ENCODE measurements around the gene SHKBP1. TPM values are rescaled to one million over a fixed set of nuclear protein-coding genes. Genes with fewer than 3 reads are reported as not detected.
"Not testable (repeated sequence)": the region's sequence is repeated elsewhere in the genome, so short reads cannot be mapped to it uniquely, and the experiment has no call there.

SHKBP1 gene
- total RNA-seq, 1 donor from 2014 or later: 192 TPM

- H3K4me3 ChIP-seq: no peak overlapping the region
- no peak for DNase-seq (ENCODE audit: low spot score in 2 of 2)
- no peaks in the 10 kb centered on the region for H3K4me1 ChIP-seq
- H3K27me3 ChIP-seq: no peaks in the 10 kb centered on the region
- no peaks in the 10 kb centered on the region for H3K9me3 ChIP-seq
- no peak for TF ChIP-seq CTCF (IDR thresholded peaks at IDR 0.05)
- H3K27ac ChIP-seq: no peak overlapping the region
- intact Hi-C loops (cut with DNase I): no loop called here
- peaks cover 29 to 41% of the 10 kb centered on the region in 2 donors for H3K36me3 ChIP-seq
These were observed 11.6 kb downstream of the SHKBP1 start for GRCh38 chr19:40588110-40588854.

GRCh38 chr19:40588926-40589569 is 12.4 kb downstream of the SHKBP1 start:
- Histone ChIP-seq H3K4me1 (no peaks in the 10 kb centered on the region), H3K36me3 (peaks cover 21 to 36% of the 10 kb centered on the region in 2 donors)
- intact Hi-C loops (cut with DNase I): no loop called here

GRCh38 chr19:40589591-40590429 is 13.1 kb downstream of the SHKBP1 start:
- H3K36me3 ChIP-seq: peaks cover 20 to 32% of the 10 kb centered on the region in 2 donors
- no peak for TF ChIP-seq CTCF (IDR thresholded peaks at IDR 0.05)
- no peak overlapping the region for H3K4me3 ChIP-seq
- no peak overlapping the region for H3K27ac ChIP-seq
- no peaks in the 10 kb centered on the region for H3K9me3 ChIP-seq
- intact Hi-C loops (cut with DNase I): loop anchor here (10.0 kb wide), 1 partner anchor 285 kb away; no protein-coding TSS in a partner anchor
- H3K4me1 ChIP-seq: no peaks in the 10 kb centered on the region
- DNase-seq (ENCODE audit: low spot score in 2 of 2): no peak
- H3K27me3 ChIP-seq: no peaks in the 10 kb centered on the region

More at GRCh38 chr19:40588926-40589569, 12.4 kb downstream of the SHKBP1 start:
- Histone ChIP-seq H3K27me3 (no peaks in the 10 kb centered on the region), H3K4me3 (no peak overlapping the region), H3K27ac (no peak overlapping the region), H3K9me3 (no peaks in the 10 kb centered on the region)
- no peak for TF ChIP-seq CTCF (IDR thresholded peaks at IDR 0.05)
- no peak for DNase-seq (ENCODE audit: low spot score in 2 of 2)

- Histone ChIP-seq H3K27me3 (no peaks in the 10 kb centered on the region), H3K27ac (no peak overlapping the region), H3K4me3 (no peak overlapping the region), H3K9me3 (no peaks in the 10 kb centered on the region), H3K36me3 (peaks cover 20 to 23% of the 10 kb centered on the region in 2 donors), H3K4me1 (no peaks in the 10 kb centered on the region)
- no peak for TF ChIP-seq CTCF (IDR thresholded peaks at IDR 0.05)
- intact Hi-C loops (cut with DNase I): loop anchor here (10.0 kb wide), 1 partner anchor 286 kb away; no protein-coding TSS in a partner anchor
- DNase-seq (ENCODE audit: low spot score in 2 of 2): no peak
These were observed 14.0 kb downstream of the SHKBP1 start for GRCh38 chr19:40590464-40591265.

GRCh38 chr19:40591724-40592123 is 15.1 kb downstream of the SHKBP1 start:
- not testable (repeated sequence) for H3K4me1 ChIP-seq
- intact Hi-C loops (cut with DNase I): loop anchor here (10.0 kb wide), 1 partner anchor 287 kb away; no protein-coding TSS in a partner anchor
- peaks cover 14 to 20% of the 10 kb centered on the region in 2 donors for H3K36me3 ChIP-seq

More at GRCh38 chr19:40591724-40592123, 15.1 kb downstream of the SHKBP1 start:
- not testable (repeated sequence) for H3K4me3 ChIP-seq; H3K27ac ChIP-seq; H3K27me3 ChIP-seq; H3K9me3 ChIP-seq; DNase-seq (ENCODE audit: low spot score in 2 of 2)
